Measurements from ENCODE around the gene DPPA5.

DNA sequence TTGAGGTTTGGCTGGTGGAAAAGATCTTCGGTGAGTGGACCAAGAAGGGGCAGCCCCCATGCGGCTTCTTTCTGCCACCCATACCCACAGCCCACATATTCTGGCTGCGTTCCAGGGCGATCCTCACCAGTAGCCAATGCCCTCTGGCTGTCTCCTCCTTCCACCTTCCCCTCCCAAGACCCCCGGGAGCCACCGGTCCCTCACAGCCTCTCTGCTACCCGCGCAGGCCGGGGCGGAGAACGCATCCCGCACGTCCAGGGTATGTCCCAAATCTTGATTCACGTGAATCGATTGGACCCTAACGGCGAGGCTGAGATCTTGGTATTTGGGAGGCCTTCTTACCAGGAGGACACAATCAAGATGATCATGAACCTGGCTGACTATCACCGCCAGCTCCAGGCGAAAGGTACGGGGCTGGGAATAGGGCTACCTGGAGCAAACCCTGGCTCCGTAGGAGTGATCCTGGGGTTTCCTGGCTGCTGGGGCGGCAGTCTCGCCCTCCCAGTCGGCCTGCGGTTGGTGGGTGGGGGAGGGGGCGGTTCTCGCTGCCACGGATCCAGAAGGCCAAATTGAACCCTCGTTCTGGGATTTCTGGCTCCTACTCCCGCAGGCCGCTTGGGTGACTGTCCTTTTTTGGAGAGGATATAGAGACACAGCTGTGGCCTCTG lies 8.9 kb upstream of the DPPA5 start:
- TF ChIP-seq CTCF (IDR thresholded peaks at IDR 0.05; ENCODE audit: extremely low read depth in 1 of 2, insufficient read depth in 1 of 2, low read depth in 1 of 2, low read length in 2 of 2) (no peak), JUN (IDR thresholded peaks at IDR 0.05; ENCODE audit: borderline replicate concordance, insufficient read depth, insufficient read length, low read depth) (no peak), POLR2A (IDR thresholded peaks at IDR 0.05; ENCODE audit: low read depth, low read length) (no peak), POLR2AphosphoS5 (IDR thresholded peaks at IDR 0.05; ENCODE audit: insufficient read depth, low read depth, low read length) (no peak), EZH2 (IDR thresholded peaks at IDR 0.05; ENCODE audit: borderline replicate concordance, low read depth, low read length, severe bottlenecking) (no peak), FOS (IDR thresholded peaks at IDR 0.05; ENCODE audit: borderline replicate concordance, insufficient read depth, low read length) (no peak)
